SH-SY5Y (cell line): ENCODE measurements around the gene MAN1C1.

Experiments used
- GATA2 ChIP-seq: IDR thresholded peaks from 2 replicates; pipeline ENCODE4 v1.6.1; 2011; ENCODE audit warnings: mild to moderate bottlenecking, low read depth, low read length
- GATA3 ChIP-seq: IDR thresholded peaks from 2 replicates; pipeline ENCODE4 v1.6.1; 2011; ENCODE audit warnings: low read depth, mild to moderate bottlenecking, low read length, moderate library complexity

- TF ChIP-seq GATA2 (no peak), GATA3 (no peak)
Observed at GRCh38 chr1:25760122-25760719, 143.6 kb downstream of the MAN1C1 start.
